Measurements from ENCODE around the gene OR52J3.

GRCh38 chr11:5096011-5096410, 49.7 kb downstream of the OR52J3 start:
- TF ChIP-seq POLR2A (IDR thresholded peaks at IDR 0.05): no peak
- TF ChIP-seq, protein P1, sequence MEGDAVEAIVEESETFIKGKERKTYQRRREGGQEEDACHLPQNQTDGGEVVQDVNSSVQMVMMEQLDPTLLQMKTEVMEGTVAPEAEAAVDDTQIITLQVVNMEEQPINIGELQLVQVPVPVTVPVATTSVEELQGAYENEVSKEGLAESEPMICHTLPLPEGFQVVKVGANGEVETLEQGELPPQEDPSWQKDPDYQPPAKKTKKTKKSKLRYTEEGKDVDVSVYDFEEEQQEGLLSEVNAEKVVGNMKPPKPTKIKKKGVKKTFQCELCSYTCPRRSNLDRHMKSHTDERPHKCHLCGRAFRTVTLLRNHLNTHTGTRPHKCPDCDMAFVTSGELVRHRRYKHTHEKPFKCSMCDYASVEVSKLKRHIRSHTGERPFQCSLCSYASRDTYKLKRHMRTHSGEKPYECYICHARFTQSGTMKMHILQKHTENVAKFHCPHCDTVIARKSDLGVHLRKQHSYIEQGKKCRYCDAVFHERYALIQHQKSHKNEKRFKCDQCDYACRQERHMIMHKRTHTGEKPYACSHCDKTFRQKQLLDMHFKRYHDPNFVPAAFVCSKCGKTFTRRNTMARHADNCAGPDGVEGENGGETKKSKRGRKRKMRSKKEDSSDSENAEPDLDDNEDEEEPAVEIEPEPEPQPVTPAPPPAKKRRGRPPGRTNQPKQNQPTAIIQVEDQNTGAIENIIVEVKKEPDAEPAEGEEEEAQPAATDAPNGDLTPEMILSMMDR (IDR thresholded peaks at IDR 0.05): no peak

Measured in adrenal gland (tissue), 5 donors.